Mucosa of gallbladder (tissue), 1 donor: ENCODE data around the gene PINLYP. TPM values are rescaled to one million over a fixed set of nuclear protein-coding genes. Genes with fewer than 3 reads are reported as not detected.

Experiments
- DNase-seq: peaks from one replicate; pipeline ENCODE4 v3.0.0-alpha.2; 2020; ENCODE audit warnings: low spot score
- total RNA-seq: library from RNA; stranded (reverse); gene quantifications from one replicate; pipeline ENCODE4 v1.2.1, GENCODE V29; 2021
- donor health status: DM: no; HTN: no; CAD: no.

PINLYP gene
- total RNA-seq, 1 donor from 2014 or later: 13.3 TPM

DNA sequence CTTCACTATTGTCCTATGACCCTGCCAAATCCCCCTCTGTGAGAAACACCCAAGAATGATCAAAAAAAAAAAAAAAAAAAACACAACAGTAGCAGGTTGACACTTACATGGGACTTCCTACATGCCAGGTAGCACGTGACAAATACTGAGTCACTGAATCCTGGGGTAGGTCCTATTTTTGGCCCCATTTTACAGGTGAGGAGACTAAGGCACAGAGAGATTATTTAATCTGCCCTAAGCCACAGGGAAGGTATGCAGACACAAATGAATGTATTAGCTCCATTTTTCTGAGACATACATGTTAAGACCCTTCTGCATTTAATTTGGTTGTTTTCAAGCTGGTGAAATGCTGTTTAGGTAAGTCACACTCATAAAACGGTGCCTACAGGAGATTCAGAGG is 26.9 kb upstream of the PINLYP start:
- no peak for DNase-seq

DNA sequence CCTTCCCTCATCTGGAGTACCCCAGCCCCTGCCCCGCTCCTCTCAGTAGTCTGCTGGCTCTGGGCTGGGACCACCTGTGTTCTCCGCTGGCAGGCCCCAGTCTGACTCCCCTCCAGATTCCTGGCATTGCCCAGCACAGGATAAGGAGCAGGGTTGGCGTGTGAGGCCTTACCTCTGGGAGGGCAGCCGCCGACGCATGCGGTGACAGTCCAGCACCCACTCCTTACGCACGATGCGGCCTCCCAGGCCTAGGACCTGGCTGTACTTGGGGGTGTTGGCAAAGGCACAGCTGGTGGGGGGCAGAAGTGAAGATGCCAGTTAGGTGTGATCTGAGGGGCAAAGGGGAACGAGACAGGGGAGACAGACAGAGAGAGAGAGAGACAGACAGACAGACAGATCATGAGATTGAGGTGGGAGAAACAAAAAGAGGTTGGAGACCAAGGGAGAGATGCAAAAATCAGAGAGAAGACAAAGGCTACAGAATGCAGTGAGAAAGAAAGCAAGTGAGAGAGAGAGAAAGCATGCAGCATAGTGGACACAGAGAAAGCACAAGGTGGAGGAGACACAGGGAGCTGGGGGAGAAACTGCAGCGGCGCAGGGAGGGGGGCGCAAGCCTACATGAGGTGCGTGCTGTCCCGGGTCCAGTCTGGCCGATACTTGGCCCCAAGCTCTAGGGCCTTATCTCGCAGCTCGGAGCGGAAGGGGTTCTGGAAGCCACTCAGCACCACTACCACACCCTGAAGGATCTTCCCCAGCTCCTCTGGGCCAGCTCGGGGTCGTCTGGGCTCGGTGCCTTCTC is 24.0 kb upstream of the PINLYP start:
- DNase-seq: no peak

DNA sequence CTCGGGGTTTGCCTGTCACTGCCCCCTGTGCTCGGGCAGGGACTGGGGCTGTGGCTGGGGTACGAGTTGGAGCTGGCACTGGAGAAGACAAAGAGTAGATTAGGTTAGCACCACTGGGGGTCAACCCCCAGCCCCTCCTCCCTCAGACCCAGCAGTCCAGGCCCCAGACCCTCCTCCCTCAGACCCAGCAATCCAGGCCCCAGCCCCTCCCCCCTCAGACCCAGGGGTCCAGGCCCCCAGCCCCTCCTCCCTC is 23.5 kb upstream of the PINLYP start:
- no peak for DNase-seq

DNA sequence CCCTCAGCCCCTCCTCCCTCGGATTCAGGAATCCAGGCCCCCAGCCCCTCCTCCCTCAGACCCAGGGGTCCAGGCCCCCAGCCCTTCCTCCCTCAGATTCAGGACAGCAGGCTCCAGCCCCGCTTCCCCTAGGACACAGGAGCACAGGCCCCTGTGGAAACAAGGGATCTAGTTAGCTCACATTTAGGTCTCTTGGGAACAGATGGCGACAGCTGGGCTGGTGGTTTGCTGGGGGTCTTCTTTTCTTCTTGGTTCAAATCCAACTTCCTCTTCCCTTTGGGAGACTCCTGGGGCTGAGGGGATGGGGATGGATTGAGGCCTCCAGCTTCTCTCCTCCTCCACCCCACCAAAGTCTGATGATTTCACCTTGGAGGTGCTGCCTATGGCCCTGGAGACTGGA is 23.0 kb upstream of the PINLYP start:
- no peak for DNase-seq

DNA sequence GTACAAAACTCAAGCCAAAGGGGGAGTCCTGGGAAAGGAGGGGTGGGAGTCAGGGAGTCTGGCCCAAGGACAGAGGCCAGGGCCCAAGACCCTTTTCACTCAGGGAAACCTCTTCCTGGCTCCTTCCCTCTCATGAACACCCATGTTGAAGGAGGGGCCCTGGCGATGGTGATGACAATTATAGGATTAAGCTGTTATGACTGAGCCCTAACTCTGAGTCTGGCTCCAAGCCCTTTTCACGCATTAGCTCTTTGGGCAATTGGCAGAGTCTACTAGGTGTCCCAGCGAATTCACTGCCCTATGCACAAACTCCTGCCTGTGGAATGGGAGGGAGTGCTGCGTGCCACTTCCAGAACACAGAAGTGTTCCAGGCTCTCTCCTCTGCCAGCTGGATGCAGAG is 21.9 kb upstream of the PINLYP start:
- DNase-seq: no peak

DNA sequence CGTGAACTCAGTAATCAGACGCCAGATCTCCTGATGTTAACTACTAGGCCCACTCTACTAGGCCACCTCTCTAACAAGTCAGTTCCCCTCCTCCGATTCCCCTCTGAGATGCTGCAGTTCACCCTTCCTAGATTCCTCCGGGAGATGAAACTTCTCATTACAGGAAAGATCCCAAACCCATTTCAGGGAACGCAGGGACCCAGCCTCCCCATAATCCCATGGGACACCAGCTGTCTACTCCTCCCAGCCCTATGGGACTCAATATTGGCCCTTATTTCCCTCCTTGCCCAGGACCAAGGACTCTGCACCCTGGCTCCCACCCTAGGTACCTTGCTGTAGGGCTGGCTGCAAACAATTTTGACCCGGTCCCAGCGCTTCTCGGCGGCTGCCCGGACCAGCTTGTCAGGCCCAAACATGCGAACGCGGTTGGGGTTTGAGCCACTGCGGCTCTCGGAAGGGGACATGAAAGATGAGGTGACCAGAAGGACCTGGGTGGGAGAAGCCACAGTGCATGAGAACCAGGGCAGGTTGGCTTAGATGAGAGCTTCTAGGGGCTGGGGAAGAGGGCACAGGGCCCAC is 21.2 kb upstream of the PINLYP start:
- DNase-seq: no peak

DNA sequence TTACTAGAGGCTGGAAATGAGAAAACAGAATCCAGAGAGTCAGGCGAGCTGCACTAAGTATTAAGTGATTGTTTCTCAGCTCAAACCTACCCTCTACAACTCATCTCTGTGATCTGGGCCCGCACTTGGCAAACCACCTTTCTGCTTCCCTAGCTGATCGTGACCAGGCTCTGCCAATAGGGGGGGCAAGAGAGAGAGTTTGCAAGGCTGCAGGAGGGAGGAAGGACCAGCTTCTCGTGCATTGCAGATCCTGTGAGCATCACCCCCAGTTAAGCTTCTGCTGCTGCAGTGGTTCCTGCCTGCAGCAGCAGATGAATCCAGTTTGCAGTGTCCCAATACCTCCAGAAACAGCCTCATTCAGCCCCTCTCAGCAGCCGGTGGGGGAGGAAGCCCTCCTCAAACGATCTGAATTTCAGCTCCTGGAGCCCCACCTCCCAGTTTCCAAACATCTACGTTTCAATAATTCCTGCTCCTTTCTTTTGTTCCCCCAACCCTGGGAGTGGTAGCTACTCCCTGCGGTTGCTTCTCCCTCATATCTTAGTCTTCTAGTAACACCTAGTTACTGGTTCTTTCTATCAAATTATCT is 20.3 kb upstream of the PINLYP start:
- DNase-seq: peak; percentile 78

DNA sequence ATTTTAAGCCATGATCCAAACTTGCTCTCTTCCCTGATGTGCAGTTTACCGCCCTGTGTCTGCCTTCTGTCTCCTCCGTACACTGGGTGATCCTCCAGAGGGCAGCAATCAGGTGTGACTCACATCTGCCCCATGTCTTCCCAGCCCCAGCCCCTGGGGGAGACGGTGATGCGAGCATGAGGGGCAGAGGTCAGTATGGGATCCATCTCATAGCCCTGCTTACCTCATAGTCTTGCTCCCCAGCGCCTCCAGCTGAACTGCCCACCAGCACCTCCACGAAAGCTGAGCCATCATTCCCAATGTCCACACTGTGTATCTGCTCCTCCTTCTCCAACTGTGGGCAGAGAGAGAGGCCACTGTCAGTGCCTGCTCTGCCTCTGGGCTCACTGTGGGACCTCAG is 14.9 kb upstream of the PINLYP start:
- DNase-seq: no peak

DNA sequence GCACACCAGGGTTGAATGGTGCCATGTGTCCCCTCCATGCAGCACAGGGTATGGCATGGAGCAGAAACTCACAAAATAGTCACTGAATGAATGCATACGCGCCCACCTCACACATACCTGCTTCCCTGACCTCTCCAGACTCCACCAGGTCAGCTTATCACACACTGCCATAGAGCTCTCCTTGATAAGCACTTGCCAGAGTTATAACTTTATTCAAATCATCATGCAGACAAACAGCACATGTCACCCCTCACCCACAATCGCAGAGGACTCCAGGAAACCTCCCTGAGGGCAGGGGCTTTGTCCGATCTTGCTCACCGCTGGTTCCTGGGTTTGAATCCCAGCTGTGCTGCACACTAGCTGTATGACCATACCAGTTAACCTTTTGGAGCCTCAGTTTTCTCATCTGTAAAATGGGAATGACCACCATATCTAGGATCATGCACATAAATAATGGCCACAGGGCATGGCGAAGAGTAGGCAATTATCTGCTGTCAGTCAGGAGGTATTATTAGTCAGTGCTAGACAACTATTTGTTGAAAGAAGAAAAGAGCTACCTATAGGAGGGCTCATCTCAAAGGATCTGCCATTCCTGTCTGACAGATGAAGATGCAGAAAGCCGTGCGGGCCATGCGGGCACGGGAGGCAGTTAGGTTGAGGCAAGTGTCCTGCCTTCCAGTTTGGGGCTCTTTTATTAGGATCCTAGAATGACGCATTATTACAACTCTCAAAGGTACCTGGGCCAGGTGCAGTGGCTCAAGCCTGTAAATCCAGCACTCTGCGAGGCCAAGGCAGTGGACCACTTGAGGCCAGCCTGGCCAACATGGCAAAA is 14.2 kb upstream of the PINLYP start:
- DNase-seq: no peak

DNA sequence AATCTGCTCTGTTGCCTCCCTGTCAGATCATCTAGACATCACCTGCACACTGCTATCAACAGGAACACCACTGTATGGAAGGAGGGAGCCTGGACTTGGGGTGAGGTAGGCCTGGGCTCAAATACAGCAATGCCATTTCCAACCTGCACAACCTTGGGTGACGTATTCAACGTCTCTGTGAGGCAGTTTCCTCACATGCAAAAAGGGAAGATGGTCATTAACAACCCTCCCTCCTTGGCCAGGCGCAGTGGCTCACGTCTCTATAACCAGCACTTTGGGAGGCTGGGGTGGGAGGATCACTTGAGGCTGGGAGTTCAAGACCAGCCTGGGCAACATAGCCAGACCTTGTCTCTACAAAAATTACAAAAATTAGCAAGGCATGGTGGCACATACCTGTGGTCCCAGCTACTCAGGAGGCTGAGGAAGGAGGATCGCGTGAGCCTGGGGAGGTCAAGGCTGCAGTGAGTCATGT is 13.3 kb upstream of the PINLYP start:
- no peak for DNase-seq

DNA sequence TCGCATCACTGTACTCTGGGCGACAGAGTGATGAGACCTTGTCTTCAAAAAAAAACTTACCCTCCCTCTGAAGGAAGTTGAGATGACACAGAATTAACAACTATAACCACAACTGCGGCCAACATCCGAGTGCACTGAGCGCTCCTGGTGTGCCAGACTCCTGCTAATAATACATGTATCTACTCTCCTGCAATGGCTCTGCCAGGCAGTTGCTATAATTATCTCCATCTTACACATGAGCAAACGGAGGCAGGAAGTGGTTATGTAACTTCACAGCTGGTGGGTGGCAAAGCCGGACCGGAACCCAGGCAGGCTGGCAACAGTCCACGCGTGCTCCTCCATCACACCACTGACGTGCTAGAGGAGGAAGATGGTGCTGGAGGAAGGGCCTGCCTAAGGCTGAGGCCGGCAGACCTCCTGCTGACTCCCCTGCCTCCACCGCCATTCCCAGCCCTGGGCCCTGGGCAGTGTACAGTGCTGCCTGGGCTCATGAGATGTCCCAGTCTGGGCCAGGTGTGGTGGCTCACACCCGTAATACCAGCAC is 12.8 kb upstream of the PINLYP start:
- DNase-seq: peak; percentile 85

DNA sequence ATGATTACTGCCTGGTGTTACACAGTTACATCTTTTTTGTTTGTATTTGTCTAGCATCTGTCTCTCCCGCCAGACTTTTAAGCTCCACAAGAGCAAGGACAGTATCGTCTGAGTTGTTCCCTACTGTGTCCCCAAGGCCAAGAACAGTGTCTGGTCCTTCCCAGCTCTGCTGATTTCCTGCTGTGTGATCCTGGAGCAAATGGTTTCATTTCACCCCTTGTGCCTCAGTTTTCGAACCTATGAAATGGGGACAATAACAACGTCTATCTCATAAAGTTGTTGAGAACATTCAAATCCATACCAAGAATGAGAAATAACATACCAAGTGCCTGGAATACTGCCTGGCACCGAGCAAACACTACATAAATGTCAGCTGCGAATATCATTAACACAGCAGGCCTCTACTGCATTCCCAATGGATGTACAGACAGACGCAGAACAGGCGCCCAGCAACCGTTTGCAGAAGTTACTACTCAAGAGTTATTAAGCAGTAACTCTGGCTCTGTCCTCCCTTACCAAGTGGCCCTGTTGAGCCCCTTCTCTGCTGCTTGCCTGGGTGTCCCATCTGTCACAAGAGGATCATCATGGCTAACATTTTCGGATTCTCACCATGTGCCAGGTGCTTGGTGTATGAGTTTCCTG is 11.7 kb upstream of the PINLYP start:
- no peak for DNase-seq

DNA sequence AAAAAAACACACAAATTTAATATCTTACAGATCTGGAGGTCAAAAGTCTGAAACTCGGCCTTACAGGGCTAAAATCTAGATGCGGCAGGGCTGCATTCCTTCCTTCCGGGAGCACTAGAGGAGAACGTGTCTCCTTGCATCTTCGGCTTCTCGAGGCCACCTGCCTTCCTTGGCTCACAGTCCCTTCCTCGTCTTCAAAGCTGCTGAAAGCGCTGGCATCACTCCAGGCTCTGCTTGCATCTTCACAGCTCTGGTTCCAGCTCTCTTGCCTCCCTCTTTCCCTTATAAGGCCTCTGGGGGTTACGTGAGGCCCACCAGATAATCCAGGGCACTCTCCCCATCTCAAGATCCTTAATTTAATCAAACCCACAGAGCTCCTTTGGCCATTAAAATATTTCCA is 10.8 kb upstream of the PINLYP start:
- no peak for DNase-seq

DNA sequence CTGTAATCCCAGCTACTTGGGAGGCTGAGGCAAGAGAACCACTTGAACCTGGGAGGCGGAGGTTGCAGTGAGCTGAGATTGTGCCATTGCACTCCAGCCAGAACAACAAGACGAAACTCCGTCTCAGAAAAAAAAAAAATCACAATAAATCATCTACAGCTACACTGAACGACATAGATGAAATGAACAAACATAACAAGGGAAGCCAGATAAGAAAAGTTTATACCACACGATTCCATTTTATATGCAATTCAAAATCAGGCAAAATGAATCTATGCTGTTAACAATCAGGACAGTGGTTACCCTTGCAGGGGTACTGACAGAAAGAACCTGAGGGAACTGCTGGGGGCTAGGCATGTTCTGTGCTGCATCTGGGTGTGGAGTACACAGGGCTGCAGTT is 5.9 kb upstream of the PINLYP start:
- no peak for DNase-seq

DNA sequence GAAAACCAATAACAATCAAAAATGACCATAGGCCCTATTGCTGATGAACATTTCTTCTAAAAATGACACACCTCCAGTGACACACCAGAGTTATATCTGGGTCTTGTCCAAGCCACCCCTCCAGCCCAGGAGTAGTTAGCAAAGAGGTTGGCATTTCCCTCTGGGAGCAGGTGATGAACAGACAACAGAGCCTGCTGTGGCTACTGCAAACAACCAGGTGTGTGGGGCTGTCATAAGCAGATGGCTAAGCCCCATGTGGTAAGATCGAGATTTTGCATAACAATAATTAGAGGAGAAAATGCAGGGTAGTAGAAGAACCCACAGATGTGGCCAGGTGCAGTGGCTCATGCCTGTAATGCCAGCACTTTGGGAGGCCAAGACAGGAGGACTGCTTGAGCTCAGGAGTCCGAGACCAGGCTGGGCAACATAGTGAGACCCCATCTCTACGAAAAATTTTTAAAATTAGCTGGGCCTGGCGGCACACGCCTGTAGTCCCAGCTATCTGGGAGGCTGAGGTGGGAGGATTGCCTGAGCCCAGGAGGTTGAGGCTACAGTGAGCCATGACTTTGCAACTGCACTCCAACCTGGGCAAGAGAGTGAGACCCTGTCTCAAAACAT is 5.3 kb upstream of the PINLYP start:
- DNase-seq: no peak

DNA sequence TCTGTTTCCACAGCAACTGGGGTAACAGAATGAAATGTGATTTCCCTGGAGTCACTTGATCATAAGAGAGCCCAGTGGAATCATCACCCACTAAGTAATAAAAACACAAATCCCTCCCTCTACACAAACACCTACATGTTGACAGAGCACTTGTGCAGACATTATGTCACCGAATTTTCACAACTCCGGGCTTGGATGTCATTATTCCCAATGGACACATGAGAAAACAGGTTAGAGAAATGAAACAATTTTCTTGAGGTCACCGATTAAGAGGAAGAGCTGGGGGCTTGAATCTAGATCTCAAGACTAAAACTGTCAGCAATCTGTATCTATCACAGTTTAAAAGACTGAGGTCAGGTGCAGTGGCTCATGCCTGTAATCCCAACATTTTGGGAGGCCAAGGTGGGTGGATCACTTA is 3.4 kb upstream of the PINLYP start:
- no peak for DNase-seq

DNA sequence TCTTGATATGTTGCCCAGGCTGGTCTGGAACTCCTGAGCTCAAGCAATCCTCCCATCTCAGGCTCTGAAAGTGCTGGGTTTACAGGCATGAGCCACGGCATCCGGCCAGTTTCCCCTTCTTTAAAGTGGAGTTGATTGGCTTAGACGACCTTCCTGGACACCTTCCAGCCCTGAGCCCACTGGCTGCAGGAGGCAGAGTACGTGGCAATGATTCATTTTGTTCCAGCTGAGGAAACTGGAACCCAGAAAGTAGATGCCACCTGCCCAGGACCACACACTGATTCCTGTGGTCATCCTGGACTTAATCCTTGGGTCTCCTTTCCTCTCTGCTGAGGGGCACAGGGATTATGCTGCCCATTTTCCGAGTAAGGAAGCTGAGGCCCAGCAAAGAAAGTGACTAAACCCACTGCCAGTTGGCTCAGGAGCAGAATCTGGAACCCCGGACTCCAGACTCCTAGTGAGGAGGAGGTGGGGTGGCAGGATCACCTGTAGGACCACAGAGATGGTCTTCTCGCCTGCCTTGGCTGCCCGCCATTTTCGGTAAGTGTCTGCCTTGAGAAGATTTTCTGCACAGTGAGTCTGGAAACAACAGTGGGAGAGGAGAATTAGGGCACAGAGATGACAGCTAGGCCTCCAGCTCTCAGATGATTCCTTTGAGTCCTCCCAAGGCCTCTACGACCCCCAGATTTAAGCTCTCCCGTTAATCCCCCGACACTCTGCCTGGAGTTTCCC is 1.0 kb upstream of the PINLYP start:
- DNase-seq: no peak

DNA sequence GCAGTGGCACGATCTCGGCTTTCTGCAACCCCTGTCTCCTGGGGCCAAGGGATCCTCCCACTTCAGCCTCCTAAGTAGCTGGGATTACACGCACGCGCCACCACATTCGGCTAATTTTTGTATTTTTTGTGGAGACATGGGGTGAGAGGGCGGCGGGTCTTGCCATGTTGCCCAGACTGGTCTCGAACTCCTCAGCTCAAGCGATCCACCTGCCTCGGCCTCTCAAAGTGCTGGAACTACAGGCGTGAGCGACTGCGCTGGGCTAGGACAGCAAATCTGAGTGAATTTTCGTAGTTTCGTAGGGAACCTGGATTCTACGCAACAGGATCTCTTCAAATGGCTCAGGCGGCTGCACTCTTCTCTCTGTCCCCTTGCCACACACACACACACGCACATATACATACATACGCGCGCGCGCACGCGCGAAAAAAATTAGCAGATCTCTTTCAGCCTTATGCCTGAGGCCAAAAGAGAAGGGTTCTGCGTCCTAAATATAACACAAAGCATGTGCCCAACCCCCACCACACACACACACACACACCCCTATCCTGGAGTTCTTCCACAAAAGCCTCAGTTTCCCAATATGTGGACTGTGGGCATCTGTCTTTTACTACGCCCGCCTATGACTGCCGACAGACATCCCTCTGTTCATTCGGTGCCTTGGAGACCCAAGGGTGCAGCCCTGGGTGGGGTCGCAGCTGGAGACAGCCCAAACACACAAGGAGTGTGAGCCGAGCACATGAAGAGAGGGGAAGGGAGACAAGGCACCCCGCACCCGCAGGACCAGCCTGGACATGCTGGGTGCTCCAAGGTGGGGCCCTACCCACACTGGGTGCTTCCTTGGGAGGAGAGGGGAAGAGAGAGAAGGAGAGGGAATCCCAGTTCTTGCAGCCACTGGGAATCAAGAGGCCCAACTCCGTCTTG is 616 bp downstream of the PINLYP start:
- no peak for DNase-seq

DNA sequence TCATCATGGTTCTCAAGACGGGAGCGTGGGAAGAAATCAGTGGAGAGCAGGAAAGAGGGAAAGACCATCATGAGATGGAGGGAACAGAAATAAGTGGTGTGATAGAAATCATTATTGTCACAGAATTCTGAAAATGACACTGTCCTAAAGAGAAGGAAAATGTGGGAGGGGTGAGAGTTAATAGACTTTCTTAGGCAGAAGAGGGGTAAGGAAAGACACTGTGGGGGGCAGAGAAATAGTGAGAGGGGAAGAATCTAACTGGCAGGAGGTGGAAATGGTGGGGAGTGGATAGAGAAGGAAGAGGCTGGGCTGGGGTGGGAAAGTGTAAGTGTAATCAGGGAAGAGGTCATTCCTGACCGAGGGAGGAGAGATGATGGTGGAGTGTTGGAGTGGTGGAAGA is 3.2 kb downstream of the PINLYP start:
- DNase-seq: no peak

DNA sequence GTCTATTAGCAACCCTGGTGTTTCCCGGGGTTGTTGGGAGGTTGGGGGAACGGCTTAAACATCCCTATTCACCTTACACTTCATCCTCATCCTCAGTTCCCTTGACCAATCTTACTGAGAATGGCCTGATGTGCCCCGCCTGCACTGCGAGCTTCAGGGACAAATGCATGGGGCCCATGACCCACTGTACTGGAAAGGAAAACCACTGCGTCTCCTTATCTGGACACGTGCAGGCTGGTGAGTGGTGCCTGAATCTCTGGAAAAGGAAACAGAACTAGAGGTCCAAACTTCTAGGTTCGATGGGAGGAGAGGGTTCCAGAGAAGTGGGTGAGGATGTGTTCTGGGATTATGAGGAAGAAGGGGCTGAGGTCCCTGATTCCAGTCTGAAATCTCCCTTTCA is 5.9 kb downstream of the PINLYP start:
- no peak for DNase-seq
